ENCODE measurements around the gene ITPR1.

- TF ChIP-seq CTCF (IDR thresholded peaks at IDR 0.05) (no peak), EP300 (IDR thresholded peaks at IDR 0.05; ENCODE audit: low read depth) (no peak), POLR2AphosphoS5 (IDR thresholded peaks at IDR 0.05) (no peak), POLR2A (IDR thresholded peaks at IDR 0.05) (no peak)
Observed at GRCh38 chr3:4614927-4615326, 121.8 kb downstream of the ITPR1 start.
